Stimulated activated CD4-positive, alpha-beta T cell treated with anti-CD3 and anti-CD28 coated beads, Interleukin-4, amount 100 ng/mL, for 1 hour (primary cell): ENCODE measurements around the gene MDP1.
A peak's percentile ranks its signal among the peaks of the same experiment; 100 is the strongest.

Experiments used
- DNase-seq: peaks from one replicate; pipeline ENCODE4 v3.0.0-alpha.2; 2020

MDP1 gene

GRCh38 chr14:24215495-24216344 is at the start of gene MDP1:
TSS of gene MDP1 (minus strand) at chr14:24216066. CDS start at chr14:24215955, 111 bp downstream.
- peak; percentile 84 for DNase-seq

- DNase-seq = no peak
These were observed 48.4 kb upstream of the MDP1 start for GRCh38 chr14:24264298-24264697.

GRCh38 chr14:24263848-24264247 is 48.0 kb upstream of the MDP1 start:
- no peak for DNase-seq

- no peak for DNase-seq
These were observed 47.2 kb upstream of the MDP1 start, which contains the start of gene TGM1 for GRCh38 chr14:24262821-24263733. TSS of gene TGM1 (minus strand) at chr14:24263177. CDS start at chr14:24262352, 825 bp downstream.

GRCh38 chr14:24261969-24262327 is 46.1 kb upstream of the MDP1 start:
- no peak for DNase-seq

- DNase-seq = no peak
These were observed 45.5 kb upstream of the MDP1 start for GRCh38 chr14:24261256-24261968.

GRCh38 chr14:24260780-24261157 is 44.9 kb upstream of the MDP1 start:
- DNase-seq = no peak

- no peak for DNase-seq
These were observed 44.3 kb upstream of the MDP1 start for GRCh38 chr14:24260026-24260779.

- no peak for DNase-seq
These were observed 43.6 kb upstream of the MDP1 start for GRCh38 chr14:24259282-24260025.

- no peak for DNase-seq
These were observed 42.8 kb upstream of the MDP1 start for GRCh38 chr14:24258548-24259265.

GRCh38 chr14:24258119-24258518 is 42.3 kb upstream of the MDP1 start:
- DNase-seq = no peak

- no peak for DNase-seq
These were observed 41.1 kb upstream of the MDP1 start for GRCh38 chr14:24256960-24257359.

- no peak for DNase-seq
These were observed 40.3 kb upstream of the MDP1 start for GRCh38 chr14:24255931-24256711.

- no peak for DNase-seq
These were observed 39.6 kb upstream of the MDP1 start for GRCh38 chr14:24255438-24255837.

GRCh38 chr14:24254630-24255392 is 38.9 kb upstream of the MDP1 start:
- no peak for DNase-seq

- no peak for DNase-seq
These were observed 38.1 kb upstream of the MDP1 start for GRCh38 chr14:24253936-24254335.

- no peak for DNase-seq
These were observed 36.6 kb upstream of the MDP1 start for GRCh38 chr14:24252289-24253124.

- DNase-seq = no peak
These were observed 36.0 kb upstream of the MDP1 start for GRCh38 chr14:24251880-24252288.
